GM23338 (cell line): ENCODE results near the gene PLD1.

Source experiments
- EZH2 ChIP-seq: fragments of 200-600 bp; sonication (generic); IDR thresholded peaks from one replicate; pipeline ENCODE4 v1.8.0; 2017; ENCODE audit warnings: antibody characterized with exemption, mild to moderate bottlenecking, low read depth; ENCODE audit not compliant: unreplicated experiment
- EZH2phosphoT487 ChIP-seq: fragments of 200-600 bp; sonication (generic); IDR thresholded peaks from one replicate; pipeline ENCODE4 v1.8.1; 2018; ENCODE audit warnings: antibody characterized with exemption; ENCODE audit not compliant: unreplicated experiment
- POLR2AphosphoS5 ChIP-seq: IDR thresholded peaks from 2 replicates; pipeline ENCODE4 v1.6.1; 2016; ENCODE audit warnings: antibody characterized with exemption, low read depth
- REST ChIP-seq: IDR thresholded peaks from one replicate; pipeline ENCODE4 v1.6.1; 2018; ENCODE audit warnings: antibody characterized with exemption; ENCODE audit not compliant: unreplicated experiment
- TF ChIP-seq, protein P1 (sequence below), 2 experiments: fragments of 200-600 bp in 1 of 2; sonication (generic) in 1 of 2; conservative IDR thresholded peaks; 2 replicates each; pipeline versions ENCODE4 v1.5.1 to v1.6.1; 2016 to 2017; ENCODE audit warnings: antibody characterized with exemption in 2 of 2, low read depth in 2 of 2, mild to moderate bottlenecking in 2 of 2, moderate library complexity in 1 of 2

GRCh38 chr3:171810629-171811294 is 479 bp upstream of the PLD1 start:
- TF ChIP-seq, protein P1, sequence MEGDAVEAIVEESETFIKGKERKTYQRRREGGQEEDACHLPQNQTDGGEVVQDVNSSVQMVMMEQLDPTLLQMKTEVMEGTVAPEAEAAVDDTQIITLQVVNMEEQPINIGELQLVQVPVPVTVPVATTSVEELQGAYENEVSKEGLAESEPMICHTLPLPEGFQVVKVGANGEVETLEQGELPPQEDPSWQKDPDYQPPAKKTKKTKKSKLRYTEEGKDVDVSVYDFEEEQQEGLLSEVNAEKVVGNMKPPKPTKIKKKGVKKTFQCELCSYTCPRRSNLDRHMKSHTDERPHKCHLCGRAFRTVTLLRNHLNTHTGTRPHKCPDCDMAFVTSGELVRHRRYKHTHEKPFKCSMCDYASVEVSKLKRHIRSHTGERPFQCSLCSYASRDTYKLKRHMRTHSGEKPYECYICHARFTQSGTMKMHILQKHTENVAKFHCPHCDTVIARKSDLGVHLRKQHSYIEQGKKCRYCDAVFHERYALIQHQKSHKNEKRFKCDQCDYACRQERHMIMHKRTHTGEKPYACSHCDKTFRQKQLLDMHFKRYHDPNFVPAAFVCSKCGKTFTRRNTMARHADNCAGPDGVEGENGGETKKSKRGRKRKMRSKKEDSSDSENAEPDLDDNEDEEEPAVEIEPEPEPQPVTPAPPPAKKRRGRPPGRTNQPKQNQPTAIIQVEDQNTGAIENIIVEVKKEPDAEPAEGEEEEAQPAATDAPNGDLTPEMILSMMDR (conservative IDR thresholded peaks at IDR 0.05; ENCODE audit: low read depth in 2 of 2) = no peak
- TF ChIP-seq EZH2 (no peak), POLR2AphosphoS5 (no peak; the same call in 1 of the 2 replicates), EZH2phosphoT487 (no peak), REST (no peak)
